Measurements from ENCODE around the gene LANCL2.

Gene LANCL2

GRCh38 chr7:55426676-55427075 lies 61.5 kb downstream of the LANCL2 start:
- H3K9me3 ChIP-seq (ENCODE audit: insufficient read depth, low read length), result no peaks in the 10 kb centered on the region
- TF ChIP-seq EZH2phosphoT487 (IDR thresholded peaks at IDR 0.05; ENCODE audit: low read depth) (no peak), CTCF (IDR thresholded peaks at IDR 0.05; ENCODE audit: low read depth, low read length) (no peak)

GRCh38 chr7:55427342-55427741 lies 62.2 kb downstream of the LANCL2 start:
- peaks cover 7% of the 10 kb centered on the region for H3K4me1 ChIP-seq (ENCODE audit: low read length)
- H3K27me3 ChIP-seq (ENCODE audit: low read depth, low read length), result no peaks in the 10 kb centered on the region
- H3K9ac ChIP-seq (ENCODE audit: low read length), result no peak overlapping the region
- no peak overlapping the region for H3K4me3 ChIP-seq (ENCODE audit: low read length)
- peaks cover 4% of the 10 kb centered on the region for H3K36me3 ChIP-seq (replicated peaks; ENCODE audit: low read depth, low read length)
- no peaks in the 10 kb centered on the region for H3K9me3 ChIP-seq (ENCODE audit: insufficient read depth, low read length)
- H4K20me1 ChIP-seq (ENCODE audit: insufficient read depth, low read length), result no peaks in the 10 kb centered on the region
- no peak overlapping the region for H2AFZ ChIP-seq (ENCODE audit: low read depth, low read length)
- H3K4me2 ChIP-seq (ENCODE audit: low read length), result no peak overlapping the region
- no peak for TF ChIP-seq CTCF (IDR thresholded peaks at IDR 0.05; ENCODE audit: low read depth, low read length)
- TF ChIP-seq EZH2phosphoT487 (IDR thresholded peaks at IDR 0.05; ENCODE audit: low read depth), result no peak
- no peak overlapping the region for H3K27ac ChIP-seq (ENCODE audit: low read length)
- no peaks in the 10 kb centered on the region for H3K79me2 ChIP-seq (ENCODE audit: low read length)

More at GRCh38 chr7:55426676-55427075, 61.5 kb downstream of the LANCL2 start:
- no peaks in the 10 kb centered on the region for H4K20me1 ChIP-seq (ENCODE audit: insufficient read depth, low read length)
- H3K4me3 ChIP-seq (ENCODE audit: low read length), result no peak overlapping the region
- H3K27ac ChIP-seq (ENCODE audit: low read length), result no peak overlapping the region
- H3K4me1 ChIP-seq (ENCODE audit: low read length), result peaks cover 7% of the 10 kb centered on the region
- no peak overlapping the region for H3K9ac ChIP-seq (ENCODE audit: low read length)
- no peaks in the 10 kb centered on the region for H3K27me3 ChIP-seq (ENCODE audit: low read depth, low read length)
- H3K4me2 ChIP-seq (ENCODE audit: low read length), result no peak overlapping the region
- H3K36me3 ChIP-seq (replicated peaks; ENCODE audit: low read depth, low read length), result peaks cover 4% of the 10 kb centered on the region
- no peaks in the 10 kb centered on the region for H3K79me2 ChIP-seq (ENCODE audit: low read length)
- no peak overlapping the region for H2AFZ ChIP-seq (ENCODE audit: low read depth, low read length)

DNA sequence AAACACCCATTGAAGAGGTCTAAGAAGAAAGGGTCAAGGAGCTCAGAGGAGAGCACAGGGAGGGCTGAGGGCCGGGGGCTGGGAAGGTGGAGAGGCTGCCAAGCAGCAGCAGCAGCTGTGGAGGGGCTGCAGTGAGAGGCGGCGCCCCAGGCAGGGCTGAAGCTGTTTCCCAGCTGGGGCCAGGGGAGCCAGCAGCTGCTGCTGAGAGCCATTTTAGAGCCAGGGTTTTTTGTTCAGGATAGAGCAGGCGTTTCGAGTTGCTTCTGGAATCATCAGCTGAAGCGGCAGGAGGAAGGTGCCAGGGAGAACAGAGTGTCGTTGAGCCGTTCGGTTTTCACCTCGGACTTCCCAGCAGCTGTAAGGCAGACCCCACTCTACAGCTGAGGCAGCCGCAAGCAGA lies 62.7 kb downstream of the LANCL2 start:
- H4K20me1 ChIP-seq (ENCODE audit: insufficient read depth, low read length), result no peaks in the 10 kb centered on the region
- no peaks in the 10 kb centered on the region for H3K9me3 ChIP-seq (ENCODE audit: insufficient read depth, low read length)
- H3K27ac ChIP-seq (ENCODE audit: low read length), result no peak overlapping the region
- H3K79me2 ChIP-seq (ENCODE audit: low read length), result no peaks in the 10 kb centered on the region
- no peak overlapping the region for H3K4me3 ChIP-seq (ENCODE audit: low read length)
- H3K36me3 ChIP-seq (replicated peaks; ENCODE audit: low read depth, low read length), result peaks cover 4% of the 10 kb centered on the region
- no peak overlapping the region for H3K9ac ChIP-seq (ENCODE audit: low read length)
- no peak overlapping the region for H2AFZ ChIP-seq (ENCODE audit: low read depth, low read length)
- peaks cover 7% of the 10 kb centered on the region for H3K4me1 ChIP-seq (ENCODE audit: low read length)
- no peaks in the 10 kb centered on the region for H3K27me3 ChIP-seq (ENCODE audit: low read depth, low read length)
- TF ChIP-seq CTCF (IDR thresholded peaks at IDR 0.05; ENCODE audit: low read depth, low read length) (no peak), EZH2phosphoT487 (IDR thresholded peaks at IDR 0.05; ENCODE audit: low read depth) (no peak)
- no peak overlapping the region for H3K4me2 ChIP-seq (ENCODE audit: low read length)

DNA sequence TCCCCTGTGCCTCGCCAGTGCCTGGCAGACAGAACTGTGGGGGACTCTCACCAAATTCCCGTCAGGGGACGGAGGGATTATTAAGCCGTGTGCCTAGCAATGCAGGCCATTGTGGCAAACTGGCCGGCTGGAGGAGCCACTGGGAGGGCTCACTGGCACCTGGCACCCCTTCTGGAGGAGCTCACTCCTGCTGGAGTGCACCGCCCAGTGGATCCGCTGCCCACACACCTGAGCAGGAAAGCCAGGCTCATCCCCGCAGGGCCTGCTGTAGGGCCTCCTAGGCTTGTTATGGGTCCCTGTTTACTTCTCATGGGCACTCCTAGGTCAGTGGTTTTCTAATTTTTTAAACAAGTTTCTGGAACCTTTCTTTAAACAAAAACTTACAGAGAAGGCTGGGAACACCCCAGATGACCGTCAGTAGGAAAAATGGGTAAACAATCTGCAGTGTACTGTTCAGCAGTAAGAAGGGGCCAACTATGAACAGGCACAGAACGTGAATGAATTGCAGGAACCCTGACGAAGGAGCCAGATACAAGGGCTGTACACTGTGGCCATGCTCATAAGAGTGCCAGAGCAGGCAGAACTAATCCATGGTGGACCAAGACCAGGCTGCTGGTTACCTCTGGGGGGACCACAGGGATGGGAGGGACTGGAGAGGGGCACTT lies 64.8 kb downstream of the LANCL2 start:
- Histone ChIP-seq H3K27me3 (ENCODE audit: low read depth, low read length) (no peaks in the 10 kb centered on the region), H3K4me3 (ENCODE audit: low read length) (no peak overlapping the region), H3K9ac (ENCODE audit: low read length) (no peak overlapping the region), H3K79me2 (ENCODE audit: low read length) (no peaks in the 10 kb centered on the region), H2AFZ (ENCODE audit: low read depth, low read length) (no peak overlapping the region), H3K4me2 (ENCODE audit: low read length) (no peak overlapping the region), H4K20me1 (ENCODE audit: insufficient read depth, low read length) (no peaks in the 10 kb centered on the region), H3K27ac (ENCODE audit: low read length) (no peak overlapping the region), H3K4me1 (ENCODE audit: low read length) (peaks cover 21% of the 10 kb centered on the region), H3K9me3 (ENCODE audit: insufficient read depth, low read length) (no peaks in the 10 kb centered on the region), H3K36me3 (replicated peaks; ENCODE audit: low read depth, low read length) (peaks cover 4% of the 10 kb centered on the region)
- TF ChIP-seq CTCF (IDR thresholded peaks at IDR 0.05; ENCODE audit: low read depth, low read length) (no peak), EZH2phosphoT487 (IDR thresholded peaks at IDR 0.05; ENCODE audit: low read depth) (no peak)

Measured in OCI-LY3 (cell line).